AG10803 (cell line): ENCODE data around the gene FNDC3B.
A peak's percentile ranks its signal among the peaks of the same experiment; 100 is the strongest.

Source experiments
- DNase-seq: peaks from one replicate; pipeline ENCODE4 v3.0.0; 2010; ENCODE audit warnings: low read depth
- H3K4me3 ChIP-seq: 2 replicates; pipeline ENCODE4 v1.5.1; 2011; ENCODE audit warnings: mild to moderate bottlenecking, low read length, control low read depth
- TF ChIP-seq, protein P1 (sequence below): conservative IDR thresholded peaks from 2 replicates; pipeline ENCODE4 v1.5.1; 2011; ENCODE audit warnings: mild to moderate bottlenecking, low read length, control low read depth, inconsistent platforms

FNDC3B gene

DNA sequence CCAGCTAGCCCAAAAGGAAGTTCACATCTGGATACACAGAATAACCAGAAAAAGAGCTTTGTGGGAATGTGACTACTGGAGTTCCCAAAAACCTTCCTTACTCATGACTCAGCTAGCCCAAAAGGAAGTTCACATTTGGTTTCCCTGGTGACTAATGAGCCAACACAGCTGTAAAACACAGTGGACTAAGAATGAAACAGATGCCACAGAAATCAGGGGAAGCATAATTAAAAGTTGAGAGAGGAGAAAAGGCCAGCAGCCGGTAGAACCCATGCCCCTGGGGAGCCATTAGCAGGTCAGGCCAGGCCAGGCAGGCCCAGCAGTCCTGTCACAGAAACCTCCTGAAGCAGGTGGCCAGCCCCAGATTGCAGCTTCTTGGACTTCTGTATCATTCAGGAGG, 278.6 kb downstream of the FNDC3B start:
- peak; percentile 98 for DNase-seq
- TF ChIP-seq, protein P1, sequence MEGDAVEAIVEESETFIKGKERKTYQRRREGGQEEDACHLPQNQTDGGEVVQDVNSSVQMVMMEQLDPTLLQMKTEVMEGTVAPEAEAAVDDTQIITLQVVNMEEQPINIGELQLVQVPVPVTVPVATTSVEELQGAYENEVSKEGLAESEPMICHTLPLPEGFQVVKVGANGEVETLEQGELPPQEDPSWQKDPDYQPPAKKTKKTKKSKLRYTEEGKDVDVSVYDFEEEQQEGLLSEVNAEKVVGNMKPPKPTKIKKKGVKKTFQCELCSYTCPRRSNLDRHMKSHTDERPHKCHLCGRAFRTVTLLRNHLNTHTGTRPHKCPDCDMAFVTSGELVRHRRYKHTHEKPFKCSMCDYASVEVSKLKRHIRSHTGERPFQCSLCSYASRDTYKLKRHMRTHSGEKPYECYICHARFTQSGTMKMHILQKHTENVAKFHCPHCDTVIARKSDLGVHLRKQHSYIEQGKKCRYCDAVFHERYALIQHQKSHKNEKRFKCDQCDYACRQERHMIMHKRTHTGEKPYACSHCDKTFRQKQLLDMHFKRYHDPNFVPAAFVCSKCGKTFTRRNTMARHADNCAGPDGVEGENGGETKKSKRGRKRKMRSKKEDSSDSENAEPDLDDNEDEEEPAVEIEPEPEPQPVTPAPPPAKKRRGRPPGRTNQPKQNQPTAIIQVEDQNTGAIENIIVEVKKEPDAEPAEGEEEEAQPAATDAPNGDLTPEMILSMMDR, result no peak
- no peak overlapping the region for H3K4me3 ChIP-seq

DNA sequence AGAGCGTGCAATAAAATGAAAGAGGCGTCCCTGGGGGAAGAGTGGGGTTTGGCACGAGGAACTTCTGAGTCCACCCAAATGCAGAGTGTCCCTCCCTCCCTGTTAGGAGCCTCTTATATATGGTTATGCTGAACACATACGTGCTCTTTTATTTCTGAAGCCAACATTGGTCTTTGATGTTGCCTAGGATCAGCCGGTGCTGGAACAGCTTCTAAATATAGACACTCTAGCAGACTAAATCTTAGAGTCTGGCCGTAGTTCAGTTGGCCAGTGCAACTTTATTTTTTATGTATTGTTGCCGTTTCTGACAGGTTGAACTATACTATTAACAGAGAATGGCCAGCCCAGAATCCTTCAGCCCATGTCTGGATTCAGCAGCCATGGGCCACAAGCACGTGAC, 280.2 kb downstream of the FNDC3B start:
- TF ChIP-seq, protein P1, result no peak
- H3K4me3 ChIP-seq, result no peak overlapping the region

DNA sequence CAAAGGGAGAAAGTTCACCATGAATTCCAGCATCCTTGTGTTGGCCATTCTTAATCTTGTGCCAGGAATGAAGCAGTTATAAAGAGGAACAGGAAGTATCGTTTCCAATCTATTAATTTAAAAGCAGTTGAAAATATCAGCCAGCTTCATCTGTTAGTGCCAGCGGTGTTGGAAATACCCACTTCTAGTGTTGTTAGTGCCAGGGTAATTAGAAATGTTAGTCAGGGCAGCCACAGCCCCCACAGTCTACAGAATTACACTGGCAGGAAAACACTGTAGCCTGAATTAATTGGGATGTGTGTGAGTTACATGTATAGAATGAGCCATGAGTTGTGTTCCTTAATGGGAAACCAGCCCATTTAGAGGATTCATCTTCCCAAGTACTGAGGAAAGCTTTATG, 281.1 kb downstream of the FNDC3B start:
- TF ChIP-seq, protein P1, result no peak
- no peak overlapping the region for H3K4me3 ChIP-seq
- no peak for DNase-seq

More for the DNA sequence above, 280.2 kb downstream of the FNDC3B start:
- DNase-seq, result no peak

DNA sequence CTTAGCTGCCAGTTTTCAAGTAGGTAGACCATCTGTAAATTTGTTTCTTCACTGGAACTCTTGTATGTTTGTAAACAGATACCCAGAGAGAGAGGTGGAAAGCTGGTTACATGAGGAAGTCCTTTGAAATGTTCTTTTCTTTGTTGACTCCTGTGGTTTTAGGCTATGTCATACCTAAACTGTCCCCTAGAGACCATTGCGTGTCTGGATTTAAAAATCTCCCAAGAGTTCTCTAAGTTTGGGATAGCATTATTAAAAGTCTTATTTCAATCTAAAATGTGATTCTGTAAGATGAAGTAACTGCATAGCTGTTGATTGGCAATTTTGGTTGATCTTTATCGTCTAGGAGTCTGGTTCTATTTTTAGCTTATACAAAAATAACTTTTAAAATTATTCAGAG, 281.7 kb downstream of the FNDC3B start:
- no peak overlapping the region for H3K4me3 ChIP-seq
- TF ChIP-seq, protein P1, result no peak
- DNase-seq, result peak; percentile 51

DNA sequence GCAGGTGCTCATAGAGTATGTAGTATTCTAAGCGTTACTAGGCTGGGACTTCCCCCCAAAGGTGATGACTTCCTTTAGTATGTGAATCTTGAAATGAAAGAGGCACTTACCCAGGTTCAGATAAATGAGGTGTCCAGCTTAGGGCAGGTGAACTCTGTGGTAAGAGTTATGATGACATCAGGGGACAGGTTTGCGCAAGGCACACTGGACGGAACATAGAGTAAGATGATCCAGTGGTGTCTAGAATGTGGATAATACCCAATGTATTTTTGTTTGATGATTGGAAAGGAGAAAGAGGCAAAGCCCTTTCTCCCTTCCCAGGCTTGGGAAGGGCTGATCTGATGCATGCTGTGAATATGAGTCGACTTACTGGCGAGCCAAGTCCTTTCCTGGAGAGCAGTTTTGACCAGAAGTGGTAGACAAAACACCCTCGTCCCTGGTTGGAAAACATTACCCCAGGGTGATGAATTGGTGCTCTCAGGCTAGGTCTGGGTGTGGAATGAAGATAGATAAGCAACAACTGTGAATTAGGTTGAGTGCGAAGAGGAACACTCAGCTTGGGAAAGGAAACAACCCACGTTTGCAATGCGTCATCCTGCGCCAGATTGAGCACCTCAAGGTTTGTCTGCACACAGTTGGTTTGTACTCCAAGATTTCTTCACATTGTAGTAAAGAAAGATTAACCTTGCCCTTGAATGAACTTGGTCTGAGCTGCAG, 284.7 kb downstream of the FNDC3B start:
- peak; percentile 60 for DNase-seq
- H3K4me3 ChIP-seq, result no peak overlapping the region
- TF ChIP-seq, protein P1, result no peak

DNA sequence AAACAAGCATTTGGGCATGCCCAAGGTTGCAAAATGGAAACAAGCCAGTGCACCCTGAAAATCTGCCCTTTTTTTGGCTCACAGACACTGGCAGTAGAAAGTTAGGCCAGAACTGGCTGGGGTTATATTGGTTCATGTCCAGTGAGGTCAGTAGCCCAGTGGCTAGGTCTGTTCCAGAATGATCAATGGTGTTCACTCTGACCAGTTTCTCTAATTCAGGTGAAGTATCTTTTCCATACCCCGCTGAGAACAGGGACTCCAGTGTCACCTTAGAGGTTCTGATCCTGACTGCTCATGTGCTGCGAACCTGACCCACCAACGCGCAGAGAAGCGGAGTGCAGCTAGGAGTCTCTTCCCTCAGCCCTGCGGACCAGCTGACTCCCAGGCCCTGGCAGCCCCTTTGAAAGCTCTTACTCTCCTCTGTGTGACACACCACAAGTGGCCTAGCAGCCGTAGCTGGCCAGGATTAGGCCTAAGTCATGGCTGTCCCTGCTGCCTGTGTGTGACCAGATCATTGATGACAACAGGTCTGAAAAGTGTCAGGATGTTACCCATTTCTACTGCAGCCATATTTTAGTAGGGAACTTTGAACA, 285.3 kb downstream of the FNDC3B start:
- TF ChIP-seq, protein P1, result no peak
- DNase-seq, result no peak
- no peak overlapping the region for H3K4me3 ChIP-seq

DNA sequence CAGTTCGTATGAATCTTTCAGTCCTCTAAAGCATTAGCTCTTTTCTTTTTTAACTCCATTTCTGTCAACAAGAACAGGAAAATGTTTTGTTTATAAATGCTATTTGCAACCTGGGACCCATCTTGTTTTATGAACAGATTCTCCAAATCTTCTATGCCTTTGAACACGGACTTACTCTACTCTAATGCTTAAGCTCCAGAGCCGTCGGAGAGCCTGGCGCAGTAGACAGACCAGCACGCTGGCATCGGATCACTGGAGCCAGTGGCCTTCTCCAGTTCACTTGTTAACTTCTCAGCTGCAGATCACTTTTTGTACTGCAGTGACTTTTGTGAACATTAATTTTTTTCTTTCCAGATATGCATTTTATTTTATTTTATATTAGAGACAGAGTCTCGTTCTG, 286.1 kb downstream of the FNDC3B start:
- DNase-seq, result no peak
- TF ChIP-seq, protein P1, result no peak
- H3K4me3 ChIP-seq, result no peak overlapping the region
